ENCODE results near the gene NR2F1.

NR2F1 gene

DNA sequence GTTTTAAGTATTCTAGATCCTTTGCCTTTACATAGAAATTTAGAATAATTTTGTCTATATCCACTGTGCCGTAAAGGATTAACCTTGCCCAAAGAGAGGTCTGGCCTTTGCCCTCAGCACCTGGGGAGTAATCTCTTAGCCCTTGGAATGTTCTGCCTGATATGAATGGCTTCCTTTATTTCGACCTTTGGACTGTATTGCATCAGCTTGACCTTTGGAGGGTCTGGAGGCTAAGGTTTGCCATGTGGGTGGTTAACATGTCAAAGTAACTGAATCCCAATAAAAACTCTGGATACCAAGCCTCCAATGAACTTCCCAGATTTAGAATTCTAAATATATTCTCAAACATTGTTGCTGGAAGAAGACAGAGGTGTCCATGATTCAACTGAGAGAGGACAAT is 54.7 kb downstream of the NR2F1 start:
- DNase-seq (ENCODE audit: low read depth in 3 of 3) = no peak

- DNase-seq (ENCODE audit: low read depth in 3 of 3) = no peak
Measured at GRCh38 chr5:93642526-93642925, 59.5 kb downstream of the NR2F1 start.

Data from stimulated activated CD4-positive, alpha-beta T cell treated with anti-CD3 and anti-CD28 coated beads, TNF-alpha, amount 100 ng/mL, for 4 hours (primary cell).